Hepatocyte (in vitro differentiated cells): Measurements from ENCODE around the gene SNHG17.

ENCODE experiments used
- CTCF ChIP-seq: fragments of 200-600 bp; sonication (generic); IDR thresholded peaks from 2 replicates; pipeline ENCODE4 v1.5.1; 2016; ENCODE audit warnings: antibody characterized with exemption, mild to moderate bottlenecking; ENCODE audit not compliant: poor library complexity
- EZH2phosphoT487 ChIP-seq: fragments of 200-600 bp; sonication (generic); IDR thresholded peaks from one replicate; pipeline ENCODE4 v1.6.1; 2018; ENCODE audit warnings: antibody characterized with exemption, mild to moderate bottlenecking, low read depth, moderate library complexity; ENCODE audit not compliant: unreplicated experiment, severe bottlenecking

- no peak for TF ChIP-seq EZH2phosphoT487
- no peak for TF ChIP-seq CTCF
Measured at GRCh38 chr20:38435555-38435939, 419 bp upstream of the SNHG17 start.
